Right forelimb (tissue), 1 donor: ENCODE measurements around the gene ALDH3A2.
"Not testable (repeated sequence)": the region's sequence is repeated elsewhere in the genome, so short reads cannot be mapped to it uniquely, and the experiment has no call there.

Source experiments
- DNase-seq: peaks from one replicate; pipeline ENCODE4 v3.0.0-alpha.2; 2018

ALDH3A2 gene

GRCh38 chr17:19683117-19683516 lies 34.6 kb downstream of the ALDH3A2 start:
- DNase-seq = no peak

- not testable (repeated sequence) for DNase-seq
These were observed 36.5 kb downstream of the ALDH3A2 start for GRCh38 chr17:19684909-19685580.

- no peak for DNase-seq
These were observed 38.0 kb downstream of the ALDH3A2 start for GRCh38 chr17:19686400-19687090.

GRCh38 chr17:19702217-19702641 lies 53.7 kb downstream of the ALDH3A2 start:
- no peak for DNase-seq

- DNase-seq = no peak
These were observed 54.7 kb downstream of the ALDH3A2 start for GRCh38 chr17:19703106-19703827.

GRCh38 chr17:19703828-19704613 lies 55.5 kb downstream of the ALDH3A2 start:
- DNase-seq = no peak

DNA sequence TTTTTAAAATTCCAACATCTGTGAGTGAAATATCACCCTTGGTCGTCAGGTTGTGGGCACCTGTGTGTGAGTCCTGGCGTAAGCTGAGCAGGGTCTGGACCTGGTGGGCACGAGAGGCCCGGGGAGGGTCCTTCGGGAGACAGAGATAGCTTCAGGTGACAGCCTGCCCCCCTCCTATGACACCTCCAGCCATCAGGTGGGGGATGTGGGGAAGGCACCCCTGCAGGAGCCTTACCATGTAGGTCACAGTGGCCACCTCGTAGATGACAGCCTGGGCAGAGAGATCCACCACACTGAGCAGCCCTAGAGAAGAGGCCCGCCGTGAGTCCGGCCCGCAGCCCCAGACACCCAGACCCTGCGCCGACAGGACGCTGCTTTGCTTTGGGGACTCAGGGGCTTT lies 56.6 kb downstream of the ALDH3A2 start:
- DNase-seq = no peak

- DNase-seq = no peak
These were observed 57.5 kb downstream of the ALDH3A2 start for GRCh38 chr17:19705771-19706770.

- DNase-seq = no peak
These were observed 58.5 kb downstream of the ALDH3A2 start for GRCh38 chr17:19706791-19707727.

DNA sequence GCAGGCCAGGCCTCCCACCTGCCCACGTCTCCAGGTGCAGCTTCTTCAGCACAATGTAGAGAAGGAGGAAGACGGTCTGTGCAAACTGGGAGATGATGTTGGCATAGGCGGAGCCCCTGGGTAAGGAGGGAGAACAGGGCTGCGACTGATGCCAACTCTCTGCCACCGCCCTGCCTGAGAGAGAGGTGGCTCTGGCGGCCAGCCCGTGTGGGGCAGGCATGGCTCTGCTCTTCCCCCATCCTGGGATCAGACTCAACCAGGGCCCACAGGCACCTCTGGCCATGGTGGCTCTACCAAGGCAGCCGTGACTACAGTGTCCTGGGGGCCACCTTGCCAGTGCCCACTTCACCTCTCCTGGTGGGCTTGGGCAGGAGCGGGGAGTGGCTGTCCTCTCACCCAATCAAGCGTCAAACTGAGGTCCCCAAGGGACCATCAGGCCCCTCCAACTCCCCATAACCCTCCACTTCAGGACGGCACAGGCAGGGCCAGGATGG lies 59.2 kb downstream of the ALDH3A2 start:
- no peak for DNase-seq

DNA sequence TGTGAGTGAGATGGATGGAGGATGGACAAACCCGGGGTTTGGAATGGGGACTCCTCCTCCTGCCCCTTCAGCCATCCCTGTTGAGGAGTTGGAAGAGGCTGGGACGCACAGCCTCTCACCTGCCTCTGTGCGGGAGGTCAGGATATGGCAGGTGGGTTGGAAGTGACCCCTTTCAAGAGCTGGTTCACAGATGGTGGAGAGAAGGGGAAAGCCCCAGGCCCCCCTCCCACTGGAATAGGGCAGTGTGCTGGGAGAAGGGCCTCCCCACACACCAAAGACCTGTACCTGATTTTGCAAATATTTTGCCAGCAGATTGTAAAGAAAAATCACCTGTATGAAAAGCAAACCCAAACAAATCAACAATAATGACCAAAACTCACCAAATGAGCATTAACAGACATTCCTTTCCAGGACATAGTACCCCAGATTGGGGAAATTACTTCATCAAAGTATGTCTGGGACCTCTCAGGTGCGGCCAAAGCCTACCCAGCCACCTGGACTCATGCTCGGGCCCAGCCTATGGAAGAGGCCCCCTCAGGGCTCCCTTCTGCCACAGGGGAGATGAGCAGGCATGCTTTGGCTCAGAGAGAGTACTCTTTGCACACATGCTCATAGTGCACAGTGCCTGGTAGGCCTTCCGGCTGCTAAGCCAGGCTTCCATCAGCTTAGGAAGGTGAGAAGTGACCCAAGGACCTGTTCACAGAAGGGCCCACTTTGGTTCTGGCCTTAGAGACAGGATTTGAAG lies 60.1 kb downstream of the ALDH3A2 start:
- DNase-seq = no peak

GRCh38 chr17:19709841-19710240 lies 61.3 kb downstream of the ALDH3A2 start:
- no peak for DNase-seq

DNA sequence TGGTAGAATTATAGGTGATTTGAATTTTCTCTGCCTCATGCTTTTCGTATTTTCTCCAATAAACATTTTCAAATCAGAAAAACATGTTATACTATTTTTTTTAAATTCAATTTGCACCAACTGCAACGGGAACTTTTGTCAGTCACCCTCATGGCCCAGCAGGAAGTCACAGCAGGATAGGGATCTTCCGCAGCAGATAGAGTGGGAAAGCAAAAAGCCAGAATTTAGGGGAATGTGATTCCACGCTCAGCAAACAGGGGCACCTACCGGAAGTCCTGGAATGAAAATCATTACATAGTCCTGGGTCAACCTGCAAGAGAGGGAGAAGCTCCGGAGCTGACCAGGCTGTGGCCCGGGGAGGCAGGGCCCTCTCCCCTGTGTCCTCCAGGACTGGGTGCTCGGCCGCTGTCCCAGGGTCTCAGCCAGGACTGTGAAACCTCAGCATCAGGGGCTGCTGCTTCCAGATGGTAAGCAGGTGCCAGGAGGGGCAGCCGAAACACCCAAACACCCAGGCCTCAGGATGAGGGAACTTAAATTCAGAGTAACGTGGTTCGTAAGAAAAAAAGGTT lies 64.0 kb downstream of the ALDH3A2 start:
- no peak for DNase-seq

- no peak for DNase-seq
These were observed 64.9 kb downstream of the ALDH3A2 start for GRCh38 chr17:19713462-19713861.

DNA sequence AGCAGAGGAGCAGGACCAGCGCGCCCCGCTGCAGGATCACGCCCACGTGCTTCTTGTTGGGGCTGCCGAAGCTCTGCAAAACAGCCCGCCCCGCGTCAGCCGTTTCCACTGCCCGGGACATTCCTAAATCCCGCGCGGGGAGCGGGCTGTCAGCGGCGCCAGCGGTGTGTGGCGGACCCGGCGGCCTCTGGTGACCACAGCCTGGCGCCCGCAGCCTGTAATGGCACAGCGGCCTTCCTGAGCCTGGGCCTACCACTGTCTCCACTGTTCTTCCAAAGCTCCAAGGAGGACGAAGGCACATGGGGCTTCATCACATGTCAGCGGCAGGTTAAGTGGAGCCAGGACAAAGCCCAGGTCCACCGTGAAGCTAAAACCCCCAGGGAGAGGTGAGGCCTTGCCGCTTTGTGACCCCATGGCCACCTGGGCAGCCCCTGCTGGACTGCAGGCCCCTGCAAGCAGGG lies 65.4 kb downstream of the ALDH3A2 start:
- DNase-seq = no peak

- DNase-seq = no peak
These were observed 66.2 kb downstream of the ALDH3A2 start for GRCh38 chr17:19714542-19715411.

DNA sequence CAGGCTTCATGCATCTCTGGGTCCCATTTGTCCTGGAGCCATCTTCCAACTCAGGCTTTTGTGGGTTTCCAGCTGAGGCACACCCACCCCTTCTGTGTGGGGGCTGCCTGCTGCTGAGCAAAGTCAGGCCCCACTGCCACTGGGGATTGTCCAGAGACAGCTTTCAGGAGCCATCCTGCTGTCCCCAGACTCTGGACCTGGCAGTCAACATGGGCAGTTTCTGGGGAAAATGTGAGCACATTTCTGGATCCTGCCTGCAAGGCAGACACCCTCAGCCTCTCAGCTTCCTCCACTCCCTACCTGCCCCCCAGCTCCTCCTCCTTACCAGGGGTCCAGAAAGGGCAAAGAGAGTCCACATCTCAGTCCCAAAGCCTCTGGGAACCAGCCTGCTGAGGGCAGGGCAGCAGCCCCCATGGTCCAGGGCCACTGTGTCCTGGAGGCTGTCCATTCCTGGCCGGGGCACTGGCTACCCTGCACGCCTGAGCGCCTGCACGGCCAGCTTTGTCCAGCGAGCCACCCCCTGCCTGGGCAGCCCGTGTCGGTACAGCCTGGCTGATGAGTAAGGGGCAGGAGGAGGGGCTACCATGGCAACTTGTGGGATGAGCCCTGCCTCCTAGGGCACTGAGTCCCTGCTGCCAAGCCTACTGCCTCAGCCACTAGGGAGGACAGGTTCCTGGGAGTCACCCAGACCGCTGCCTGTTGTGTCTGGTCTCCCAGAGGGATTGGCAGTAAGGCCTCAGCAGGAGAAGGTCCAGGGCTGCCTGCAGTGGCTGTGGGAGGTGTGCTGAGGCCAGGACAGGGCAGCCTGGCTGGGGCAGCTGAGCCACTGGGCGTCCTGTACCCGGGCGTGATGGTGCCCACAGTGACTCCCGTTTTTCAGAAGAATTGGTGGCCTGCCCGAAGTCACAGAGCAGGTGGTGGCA lies 67.8 kb downstream of the ALDH3A2 start, which contains the start of gene SLC47A2:
TSS of gene SLC47A2 (minus strand) at position 477 of the 923 bp plus-strand sequence. CDS start at position 448, 29 bp downstream.
- no peak for DNase-seq
